Limb (tissue), 2 donors: Measurements from ENCODE around the gene GRIN3B.
"Not testable (repeated sequence)": the region's sequence is repeated elsewhere in the genome, so short reads cannot be mapped to it uniquely, and the experiment has no call there.

Source experiments
- DNase-seq, 2 donors: peaks; one replicate each; pipeline ENCODE4 v3.0.0-alpha.2; 2016; ENCODE audit errors: extremely low spot score in 2 of 2

GRIN3B gene, protein sequence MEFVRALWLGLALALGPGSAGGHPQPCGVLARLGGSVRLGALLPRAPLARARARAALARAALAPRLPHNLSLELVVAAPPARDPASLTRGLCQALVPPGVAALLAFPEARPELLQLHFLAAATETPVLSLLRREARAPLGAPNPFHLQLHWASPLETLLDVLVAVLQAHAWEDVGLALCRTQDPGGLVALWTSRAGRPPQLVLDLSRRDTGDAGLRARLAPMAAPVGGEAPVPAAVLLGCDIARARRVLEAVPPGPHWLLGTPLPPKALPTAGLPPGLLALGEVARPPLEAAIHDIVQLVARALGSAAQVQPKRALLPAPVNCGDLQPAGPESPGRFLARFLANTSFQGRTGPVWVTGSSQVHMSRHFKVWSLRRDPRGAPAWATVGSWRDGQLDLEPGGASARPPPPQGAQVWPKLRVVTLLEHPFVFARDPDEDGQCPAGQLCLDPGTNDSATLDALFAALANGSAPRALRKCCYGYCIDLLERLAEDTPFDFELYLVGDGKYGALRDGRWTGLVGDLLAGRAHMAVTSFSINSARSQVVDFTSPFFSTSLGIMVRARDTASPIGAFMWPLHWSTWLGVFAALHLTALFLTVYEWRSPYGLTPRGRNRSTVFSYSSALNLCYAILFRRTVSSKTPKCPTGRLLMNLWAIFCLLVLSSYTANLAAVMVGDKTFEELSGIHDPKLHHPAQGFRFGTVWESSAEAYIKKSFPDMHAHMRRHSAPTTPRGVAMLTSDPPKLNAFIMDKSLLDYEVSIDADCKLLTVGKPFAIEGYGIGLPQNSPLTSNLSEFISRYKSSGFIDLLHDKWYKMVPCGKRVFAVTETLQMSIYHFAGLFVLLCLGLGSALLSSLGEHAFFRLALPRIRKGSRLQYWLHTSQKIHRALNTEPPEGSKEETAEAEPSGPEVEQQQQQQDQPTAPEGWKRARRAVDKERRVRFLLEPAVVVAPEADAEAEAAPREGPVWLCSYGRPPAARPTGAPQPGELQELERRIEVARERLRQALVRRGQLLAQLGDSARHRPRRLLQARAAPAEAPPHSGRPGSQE

DNA sequence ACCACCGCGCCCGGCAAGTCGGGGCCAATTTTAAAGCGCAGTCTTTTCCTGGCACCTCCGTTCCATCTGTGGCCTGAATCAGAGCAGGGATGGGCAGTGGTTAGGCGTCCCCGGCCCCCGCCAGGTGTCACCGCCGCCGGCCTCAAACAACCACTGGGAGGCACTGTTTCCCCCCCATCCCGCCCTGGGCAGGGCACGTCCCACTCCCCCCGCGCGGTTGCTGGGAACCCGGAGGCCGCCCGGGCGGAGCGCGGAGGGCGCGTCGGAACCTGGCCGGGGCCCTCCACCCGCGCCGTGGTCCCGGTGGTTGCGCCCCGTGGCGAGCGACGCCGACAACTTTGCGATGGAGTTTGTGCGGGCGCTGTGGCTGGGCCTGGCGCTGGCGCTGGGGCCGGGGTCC, at the start of gene GRIN3B:
GRIN3B (plus strand) TSS at position 325 of the 400 bp plus-strand sequence; CDS start at position 344, 19 bp downstream.
- DNase-seq: peak in 1 of 2 donors; percentile 79

DNA sequence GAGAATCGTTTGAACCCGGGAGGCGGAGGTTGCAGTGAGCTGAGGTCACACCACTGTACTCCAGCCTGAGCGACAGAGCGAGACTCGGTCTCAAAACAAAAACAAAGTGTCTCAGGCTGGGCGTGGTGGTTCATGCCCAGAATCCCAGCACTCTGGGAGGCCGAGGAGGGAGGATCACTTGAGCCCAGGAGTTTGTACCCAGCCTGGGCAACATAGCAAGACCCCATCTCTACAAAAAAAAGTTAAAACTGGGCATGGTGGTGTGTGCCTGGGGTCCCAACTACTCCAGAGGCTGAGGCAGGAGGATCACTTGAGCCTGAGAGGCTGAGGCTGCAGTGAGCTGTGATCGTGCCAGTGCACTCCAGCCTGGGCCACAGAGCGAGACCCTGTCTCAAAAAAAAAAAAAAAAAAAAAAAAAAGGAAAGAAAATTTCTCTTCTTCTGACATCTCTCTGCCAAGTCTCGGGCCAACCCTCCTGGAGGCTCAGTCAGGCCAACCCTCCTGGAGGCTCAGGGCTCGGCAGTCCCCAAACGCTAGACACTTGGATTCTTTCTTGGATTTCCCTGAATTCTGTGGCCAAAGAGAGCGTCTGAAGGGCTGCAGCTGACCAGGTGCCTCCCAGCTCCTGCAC, 48.1 kb upstream of the GRIN3B start:
- no peak for DNase-seq

DNA sequence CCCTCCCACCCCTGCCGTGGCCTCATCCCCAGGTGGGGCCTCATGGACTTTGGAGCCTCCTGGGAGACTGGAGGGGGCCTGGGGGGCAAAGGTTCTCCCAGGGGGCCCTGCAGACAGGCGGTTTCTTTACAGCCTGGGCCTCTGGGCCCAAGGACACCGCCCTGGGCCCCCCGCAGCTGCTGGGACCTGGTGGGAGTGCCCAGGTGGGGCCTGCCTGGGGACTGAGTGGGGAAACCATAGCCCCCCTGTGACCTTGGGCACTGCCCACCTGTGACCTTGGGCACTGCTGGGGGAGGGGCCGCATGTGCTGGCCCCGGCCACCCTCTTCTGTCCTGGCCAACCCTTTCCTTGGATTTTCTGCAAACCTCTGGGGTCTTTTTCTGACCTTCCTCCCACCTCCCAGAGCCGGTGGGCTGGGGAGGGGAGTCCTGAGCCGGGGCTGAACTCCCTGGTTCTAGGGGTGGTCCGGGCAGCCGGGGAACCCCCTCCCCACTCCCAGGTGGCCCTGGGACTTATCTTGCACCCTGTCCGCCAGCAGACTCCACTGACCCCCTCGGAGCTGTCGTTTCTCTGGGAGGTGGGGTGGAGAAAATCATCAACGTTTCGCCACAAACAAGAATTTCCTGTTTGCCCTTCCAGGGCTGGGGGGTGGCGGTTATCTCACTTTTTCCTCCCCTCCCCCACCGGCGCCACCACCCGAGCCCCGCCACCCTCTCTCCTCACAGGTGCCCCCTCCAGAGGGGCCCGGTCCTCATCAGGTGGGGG, 47.4 kb upstream of the GRIN3B start:
- peak in 1 of 2 donors; percentile 41 for DNase-seq

DNA sequence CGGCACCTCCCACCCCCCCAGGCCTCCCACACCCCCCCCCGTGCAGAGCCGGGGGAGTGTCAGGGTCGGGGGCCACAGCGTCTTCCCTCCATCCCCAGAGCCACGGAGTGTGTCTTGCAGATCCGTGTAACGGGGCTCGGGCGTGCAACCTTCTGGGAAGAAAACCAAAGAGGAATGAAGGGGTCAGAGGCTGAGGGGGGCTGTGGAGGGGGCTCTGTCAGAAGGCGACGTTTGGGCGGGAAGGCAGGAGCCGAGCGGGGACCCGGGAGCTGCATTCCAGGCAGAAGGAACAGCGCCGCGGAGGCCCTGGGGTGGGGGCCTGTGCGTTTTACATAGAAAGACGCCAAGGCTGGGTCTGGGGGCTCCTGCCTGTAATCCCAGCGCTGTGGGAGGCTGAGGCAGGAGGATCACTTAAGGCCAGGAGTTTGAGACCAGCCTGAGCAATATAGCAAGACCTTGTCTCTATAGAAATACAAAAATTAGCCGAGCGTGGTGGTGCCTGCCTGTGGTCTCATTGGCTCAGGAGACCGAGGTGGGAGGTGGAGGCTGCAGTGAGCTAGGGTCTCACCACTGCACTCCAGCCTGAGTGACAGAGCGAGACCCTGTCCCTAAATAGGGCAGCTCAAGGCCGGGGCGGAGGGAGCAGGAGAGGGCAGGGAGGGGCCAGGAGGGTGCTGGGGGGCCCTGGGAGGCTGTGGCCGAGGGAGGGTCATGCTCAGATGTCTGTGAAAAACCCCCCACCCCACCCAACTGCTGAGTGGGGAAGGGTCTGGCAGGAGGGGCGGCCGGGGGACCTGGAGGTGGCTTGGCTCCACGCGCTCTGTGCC, 46.6 kb upstream of the GRIN3B start:
- no peak for DNase-seq

DNA sequence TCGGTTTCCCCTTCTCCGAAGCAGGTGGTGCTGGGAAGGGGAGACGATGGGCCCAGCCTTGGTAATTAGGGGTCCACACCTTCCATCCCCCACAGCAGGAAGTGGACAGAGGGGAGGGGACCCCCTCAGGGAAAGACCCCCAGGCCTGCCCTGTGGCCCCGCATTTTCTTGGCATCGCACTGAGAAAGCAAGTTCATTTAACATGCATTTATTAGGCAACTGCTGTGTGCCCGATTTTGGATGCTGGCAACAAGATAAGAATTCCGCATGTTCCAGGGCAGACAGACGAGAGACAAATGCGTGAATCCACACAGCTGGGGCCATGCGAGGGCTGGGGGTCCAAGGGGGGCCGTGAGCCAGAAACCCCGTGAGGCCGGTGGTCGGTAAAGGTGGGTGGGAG, 45.9 kb upstream of the GRIN3B start:
- no peak for DNase-seq

DNA sequence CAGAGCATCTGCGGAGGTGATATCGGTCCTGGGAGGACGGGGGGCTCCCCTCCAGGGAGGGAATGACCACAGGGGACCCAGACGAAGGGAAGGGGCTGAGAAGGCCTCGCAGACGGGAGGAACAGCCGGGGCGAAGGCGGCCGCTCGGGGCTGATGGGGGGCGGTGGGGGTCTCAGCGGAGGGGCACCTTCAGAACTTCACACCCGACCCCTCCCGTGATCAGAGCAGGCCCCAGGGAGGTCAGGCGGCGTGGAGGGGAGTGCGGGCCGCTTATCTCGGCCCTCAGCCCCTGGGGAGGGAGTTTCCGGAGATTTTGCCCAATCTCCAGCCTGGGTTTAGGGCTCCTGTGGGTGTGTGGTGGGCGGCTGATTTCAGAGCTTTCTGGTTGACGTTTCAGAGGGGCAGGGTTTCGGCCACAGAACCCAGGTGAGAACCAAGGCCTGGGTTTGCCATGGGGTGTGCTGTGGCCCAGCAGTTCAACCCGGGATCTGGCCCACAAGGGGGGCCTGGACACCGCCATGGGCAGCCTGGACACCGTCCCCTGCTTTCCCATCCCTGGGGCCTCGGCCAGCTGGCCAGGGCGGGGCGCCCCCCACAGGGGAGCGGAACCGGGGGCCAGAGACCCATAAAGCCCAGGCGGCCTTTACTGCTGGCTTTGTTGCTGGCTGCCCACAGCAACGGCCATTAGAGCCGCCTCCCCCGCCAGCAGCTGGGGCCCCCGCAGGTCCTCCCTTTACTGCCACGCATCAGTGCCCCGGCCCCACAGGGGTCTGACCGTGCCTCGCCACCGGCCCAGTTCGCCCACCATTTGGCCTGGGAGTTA, 45.3 kb upstream of the GRIN3B start:
- peak in 1 of 2 donors; percentile 48 for DNase-seq

DNA sequence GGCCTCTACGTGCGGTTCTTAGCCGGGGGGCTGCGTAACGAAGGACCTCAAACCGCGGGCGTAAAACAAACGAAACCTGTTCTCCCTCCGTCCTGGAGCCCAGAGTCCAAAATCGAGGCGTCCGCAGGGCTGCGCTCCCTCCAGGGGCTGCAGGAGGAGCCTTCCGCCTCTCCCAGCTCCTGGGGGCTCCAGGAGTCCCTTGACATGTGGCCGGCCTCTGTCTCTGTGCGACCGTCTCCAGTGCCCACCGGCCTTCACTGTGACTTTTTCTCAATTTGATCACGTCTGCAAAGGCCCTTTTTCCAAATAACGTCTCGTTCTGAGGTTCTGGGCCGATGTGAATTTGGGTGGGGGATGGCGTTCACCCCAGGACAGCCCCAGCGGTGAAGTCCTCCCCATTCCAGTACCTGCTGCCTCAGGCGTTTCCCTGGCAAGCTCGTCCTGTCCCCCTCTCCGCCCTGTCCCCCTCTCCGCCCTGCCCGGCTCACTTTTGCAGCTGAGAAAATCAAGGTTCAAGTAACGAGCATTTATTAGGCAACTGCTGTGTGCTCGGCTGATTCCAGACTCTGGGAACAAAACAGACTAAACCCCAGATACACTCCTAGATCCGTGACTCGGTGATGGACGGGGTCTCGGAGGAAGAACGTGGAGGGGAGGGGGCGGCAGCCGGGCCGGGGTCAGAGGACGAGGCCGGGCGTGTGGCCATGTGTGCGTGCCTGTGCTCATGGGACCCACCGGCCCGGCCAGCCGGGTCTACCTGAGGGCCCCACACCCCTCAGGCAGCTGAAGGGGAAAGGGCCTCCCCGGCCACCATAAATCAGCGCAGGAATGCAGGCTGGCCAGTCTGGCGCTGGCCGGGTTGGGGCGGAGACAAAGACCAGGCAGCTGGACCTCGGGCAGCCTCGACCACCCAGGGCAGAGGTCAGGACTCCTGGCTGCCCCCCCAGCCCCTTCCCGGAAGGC, 44.1 kb upstream of the GRIN3B start:
- DNase-seq: peak in 1 of 2 donors; percentile 39

DNA sequence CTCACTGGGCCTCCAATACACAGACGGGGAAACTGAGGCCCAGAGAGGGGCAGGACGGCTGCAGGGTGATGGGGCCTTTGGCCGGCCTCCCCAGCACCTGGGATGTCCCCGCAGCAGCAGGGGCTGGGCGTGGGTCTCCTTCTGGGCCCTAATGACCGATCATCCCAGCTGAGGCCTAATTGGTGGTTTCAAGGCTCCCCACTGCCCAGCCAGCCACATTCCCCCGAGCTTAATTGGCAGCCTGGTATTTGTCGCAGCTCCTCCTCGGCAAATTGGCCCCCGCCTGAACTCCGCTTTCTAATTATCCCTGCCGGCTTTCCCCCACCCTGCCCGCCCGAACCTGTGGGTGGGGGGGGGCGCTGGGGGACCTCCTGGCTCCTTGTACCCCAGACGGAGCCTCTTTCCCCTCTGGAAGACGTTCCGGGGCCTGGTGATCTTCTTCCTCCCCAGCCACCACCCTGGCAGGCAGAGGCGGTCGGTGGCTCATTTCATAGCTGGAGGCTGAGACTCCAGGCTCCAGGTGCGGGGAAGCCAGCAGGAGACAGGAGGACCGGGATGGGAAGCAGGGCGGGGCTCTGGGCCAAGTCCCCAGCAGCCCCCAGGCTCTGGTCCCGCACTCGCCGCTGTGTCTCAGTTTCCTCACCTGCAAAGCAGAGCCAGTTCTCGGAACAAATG, 43.3 kb upstream of the GRIN3B start:
- peak in 1 of 2 donors; percentile 47 for DNase-seq

DNA sequence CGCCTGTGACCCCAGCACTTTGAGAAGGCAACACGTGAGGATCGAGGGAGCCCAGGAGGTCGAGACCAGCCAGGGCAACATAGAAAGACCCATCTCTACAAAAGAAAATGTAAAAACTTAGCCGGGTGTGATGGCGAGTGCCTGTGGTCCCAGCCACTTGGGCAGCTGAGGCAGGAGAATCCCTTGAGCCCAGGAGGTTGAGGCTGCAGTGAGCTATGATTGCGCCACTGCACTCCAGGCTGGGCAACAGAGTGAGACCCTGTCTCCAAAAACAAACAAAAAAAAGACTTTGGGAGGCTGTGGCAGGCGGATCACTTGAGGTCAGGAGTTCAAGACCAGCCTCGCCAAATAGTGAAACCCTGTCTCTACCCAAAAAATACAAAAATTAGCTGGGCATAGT, 42.6 kb upstream of the GRIN3B start:
- not testable (repeated sequence) for DNase-seq

DNA sequence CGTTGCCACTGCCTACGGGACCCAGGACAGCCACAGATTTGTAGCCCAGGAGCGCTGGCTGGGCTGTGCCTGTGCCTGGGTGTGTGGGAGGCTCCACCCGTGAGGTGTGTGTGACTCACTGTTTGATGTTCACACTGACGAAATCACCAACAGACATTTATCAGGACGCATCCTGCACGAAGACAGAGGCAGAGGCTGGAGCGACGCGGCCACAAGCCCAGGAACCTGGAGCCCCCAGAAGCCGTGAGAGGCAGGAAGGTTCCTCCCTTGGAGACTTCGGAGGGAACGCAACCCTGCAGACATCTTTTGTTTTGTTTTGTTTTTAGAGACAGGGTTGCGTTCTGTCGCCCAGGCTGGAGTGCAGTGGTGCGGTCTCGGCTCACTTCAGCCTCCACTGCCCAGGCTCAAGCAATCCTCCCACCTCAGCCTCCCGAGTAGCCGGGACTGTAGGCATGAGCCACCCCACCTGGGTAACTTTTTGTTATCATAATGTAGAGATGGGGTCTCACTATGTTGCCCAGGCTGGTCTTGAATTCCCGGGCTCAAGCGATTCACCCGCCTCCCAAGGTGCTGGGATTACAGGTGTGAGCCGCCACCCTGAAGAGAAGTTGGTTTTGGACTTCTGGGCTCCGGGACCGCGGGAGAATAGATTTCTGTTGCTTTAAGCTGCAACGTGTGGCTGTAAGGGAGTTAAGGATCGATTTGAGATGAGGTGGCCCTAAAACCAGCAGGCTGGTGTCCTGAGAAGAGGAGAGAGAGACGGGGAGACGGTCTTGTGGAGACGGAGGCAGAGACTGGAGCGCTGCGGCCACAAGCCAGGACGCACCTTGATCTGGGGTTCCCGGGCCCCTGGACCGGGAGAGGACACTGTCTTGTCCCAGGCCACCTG, 41.0 kb upstream of the GRIN3B start:
- no peak for DNase-seq

DNA sequence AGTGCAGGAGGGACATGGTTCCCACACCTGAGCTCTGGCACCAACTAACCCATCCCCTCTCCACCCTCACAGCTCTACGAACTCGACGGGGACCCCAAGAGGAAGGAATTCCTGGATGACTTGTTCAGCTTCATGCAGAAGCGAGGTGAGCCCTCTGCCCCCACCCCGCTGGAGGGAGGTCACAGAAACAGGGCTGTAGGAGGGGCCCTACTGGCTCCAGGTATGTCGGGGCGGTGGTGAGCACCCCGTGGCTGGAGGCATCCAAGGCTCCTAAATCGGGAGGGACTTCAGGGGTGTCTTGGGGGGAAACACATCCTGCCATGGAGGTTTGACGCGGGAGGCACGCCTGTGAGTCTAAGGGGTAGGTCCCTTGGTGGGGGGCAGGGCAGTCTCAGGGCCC, 40.2 kb upstream of the GRIN3B start:
- DNase-seq: no peak

DNA sequence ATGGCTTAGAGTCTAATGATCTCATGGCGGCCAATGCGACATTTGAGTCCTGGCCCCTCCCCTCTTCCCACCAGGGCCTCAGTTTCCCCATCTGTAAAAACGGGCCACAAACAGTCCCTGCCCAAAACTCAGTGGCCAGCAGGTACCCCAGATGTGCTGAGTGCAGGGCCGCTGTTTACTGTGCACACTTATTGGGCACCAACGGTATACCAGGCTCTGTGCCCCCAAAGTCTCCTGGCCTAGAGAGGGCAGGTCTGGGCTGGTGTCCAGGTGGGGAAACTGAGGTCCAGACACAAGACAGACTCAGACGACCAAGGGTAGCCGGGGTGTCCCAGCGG, 39.6 kb upstream of the GRIN3B start:
- no peak for DNase-seq

DNA sequence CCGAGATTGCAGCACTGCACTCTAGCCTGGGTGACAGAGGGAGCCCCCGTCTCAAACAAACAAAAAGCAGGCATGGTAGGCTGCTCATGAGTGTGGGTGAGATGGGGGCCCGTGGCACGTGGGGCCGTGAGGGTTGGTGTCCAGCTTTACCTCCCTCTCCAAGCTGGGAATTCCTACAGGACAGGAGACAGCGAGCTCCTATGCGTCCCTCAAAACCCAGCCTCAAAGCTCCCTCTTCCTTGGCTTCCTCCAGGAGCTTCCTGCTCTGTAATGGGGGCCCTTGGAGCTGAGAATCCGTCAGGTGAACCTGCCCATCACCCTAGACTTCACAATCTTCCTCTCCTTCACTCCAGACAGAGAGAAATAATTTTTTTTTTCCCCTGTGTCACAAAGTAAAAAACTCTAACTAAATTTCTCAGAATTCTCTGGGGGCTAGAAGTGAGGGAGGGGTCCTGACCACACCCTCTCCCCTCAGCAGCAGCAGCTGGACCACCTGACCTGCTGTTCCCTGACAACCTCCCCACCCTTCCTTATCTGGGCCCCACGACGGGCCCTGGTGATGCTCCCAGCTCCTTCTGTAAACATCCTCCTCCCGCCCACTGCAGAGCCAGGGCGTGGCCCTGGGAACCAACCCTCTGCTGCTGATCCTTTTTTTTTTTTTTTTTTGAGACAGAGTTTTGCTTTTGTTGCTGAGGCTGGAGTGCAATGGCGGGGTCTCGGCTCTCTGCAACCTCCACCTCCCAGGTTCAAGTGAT, 38.2 kb upstream of the GRIN3B start:
- no peak for DNase-seq

DNA sequence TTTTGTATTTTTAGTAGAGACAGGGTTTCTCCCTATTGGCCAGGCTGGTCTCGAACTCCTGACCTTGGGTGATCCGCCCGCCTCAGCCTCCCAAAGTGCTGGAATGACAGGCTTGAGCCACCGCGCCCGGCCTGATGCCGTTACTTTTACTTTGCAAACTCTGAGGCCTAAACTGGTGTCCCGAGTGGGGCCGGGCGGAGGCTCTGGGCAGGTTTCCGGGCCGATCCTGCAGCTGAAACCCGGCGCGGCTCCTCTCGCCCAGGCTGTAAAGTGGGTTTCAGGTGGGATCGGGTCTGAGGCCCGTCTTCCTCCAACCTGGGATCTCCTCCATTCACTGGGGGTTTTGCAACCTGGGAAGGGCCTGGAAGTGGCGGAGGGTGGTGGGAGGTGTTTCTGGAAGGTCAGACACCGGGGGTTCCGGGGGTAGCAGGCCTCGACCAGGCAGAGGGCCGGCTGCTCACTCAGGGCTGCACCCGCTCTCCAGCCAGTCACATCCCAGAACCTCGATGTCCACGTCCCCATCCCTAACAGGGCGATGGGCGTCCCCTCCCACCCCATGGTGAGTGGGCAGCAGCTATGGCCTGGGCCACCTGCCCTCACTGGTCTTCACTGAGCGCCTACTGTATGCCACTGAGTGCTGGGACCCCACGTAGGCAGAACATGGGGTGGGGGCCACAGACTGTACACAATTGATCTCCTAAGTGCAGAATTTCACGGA, 37.4 kb upstream of the GRIN3B start:
- no peak for DNase-seq

DNA sequence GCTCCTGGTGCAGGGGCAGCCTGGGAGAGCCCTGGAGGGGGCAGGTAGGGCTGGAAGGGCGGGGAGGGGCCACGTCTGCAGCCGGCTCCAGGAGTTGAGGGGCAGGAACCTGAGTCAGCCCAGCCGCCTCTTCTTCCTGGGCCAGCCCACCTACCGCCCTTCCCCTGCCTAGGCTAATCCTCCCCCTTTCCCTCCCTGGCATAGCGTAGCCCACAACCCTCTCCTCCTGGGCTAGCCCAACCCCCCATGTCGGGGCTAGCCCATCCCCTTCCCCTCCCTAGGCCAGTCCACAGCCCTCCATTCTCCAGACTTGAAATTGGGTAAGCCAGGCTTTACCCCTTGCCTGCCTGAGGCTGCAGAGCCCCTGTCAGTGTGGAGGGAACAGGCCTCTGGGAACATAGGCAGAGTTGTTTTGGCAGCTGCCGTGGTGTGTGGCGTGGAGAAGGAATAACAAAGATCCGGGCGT, 36.7 kb upstream of the GRIN3B start:
- no peak for DNase-seq
